Measurements from ENCODE around the gene MCM10. TPM values are rescaled to one million over a fixed set of nuclear protein-coding genes. Genes with fewer than 3 reads are reported as not detected.

The MCM10 gene
- total and polyA plus RNA-seq, 2 of the 8 experiments (the other 6 are each of a cell fraction or from before 2014, with no cell fraction given), result 9.8 to 60.3 TPM

- CTCF ChIA-PET (ENCODE audit: partially characterized antibody), result no interaction called here
- no peak for FAIRE-seq
- Histone ChIP-seq H3K4me2 (ENCODE audit: insufficient read depth in 1 of 2, low read depth in 2 of 2, low read length in 2 of 2) (no peak overlapping the region), H3K4me3 (ENCODE audit: extremely low read depth in 1 of 4, insufficient read depth in 2 of 4, low read depth in 3 of 4, low read length in 4 of 4) (no peak overlapping the region), H4K20me1 (replicated peaks in 1 of 2; ENCODE audit: control insufficient read depth in 1 of 2, insufficient read depth in 2 of 2, low read length in 2 of 2) (no peaks in the 10 kb centered on the region), H3K4me1 (replicated peaks in 1 of 4; ENCODE audit: control insufficient read depth in 3 of 4, insufficient read depth in 4 of 4, low read length in 3 of 4) (peaks cover 0 to 5% (median 0%) of the 10 kb centered on the region in 4 experiments; a peak in 3 of 7 replicates), H4K8ac (ENCODE audit: extremely low read depth, insufficient read depth, low read length) (no peak overlapping the region), H2BK120ac (replicated peaks; ENCODE audit: low read depth, low read length) (no peak overlapping the region), H4K5ac (ENCODE audit: insufficient read length, low read depth, low read length) (no peak overlapping the region), H3K23me2 (ENCODE audit: low read depth, low read length) (no peaks in the 10 kb centered on the region), H4K91ac (replicated peaks; ENCODE audit: insufficient read length, low read length) (no peak overlapping the region), H3K79me2 (ENCODE audit: control insufficient read depth in 1 of 2, insufficient read depth in 2 of 2, low read length in 2 of 2) (no peaks in the 10 kb centered on the region), H2AK5ac (ENCODE audit: low read depth, low read length) (no peak overlapping the region), H2BK20ac (ENCODE audit: low read length) (no peak overlapping the region), H3K23ac (ENCODE audit: insufficient read length) (no peak overlapping the region), H2AFZ (ENCODE audit: low read length) (no peak overlapping the region), H3K56ac (replicated peaks; ENCODE audit: insufficient read length, low read depth, low read length) (no peak overlapping the region), H3K9ac (replicated peaks in 1 of 4; ENCODE audit: extremely low read depth in 1 of 4, low read depth in 3 of 4, low read length in 3 of 4) (no peak overlapping the region), H2BK15ac (ENCODE audit: low read length) (no peak overlapping the region), H2BK12ac (ENCODE audit: low read depth, low read length) (no peak overlapping the region), H3K27ac (ENCODE audit: low read depth, low read length) (no peak overlapping the region), H3K36me3 (ENCODE audit: control insufficient read depth in 2 of 4, insufficient read depth in 4 of 4, low read length in 3 of 4) (peaks cover 0 to 2% (median 0%) of the 10 kb centered on the region in 4 experiments; a peak in 2 of 8 replicates), H3K79me1 (ENCODE audit: low read depth, low read length) (no peaks in the 10 kb centered on the region), H3K18ac (ENCODE audit: extremely low read depth, low read length) (no peak overlapping the region), H3K27me3 (replicated peaks in 1 of 4; ENCODE audit: control insufficient read depth in 3 of 4, extremely low read depth in 1 of 4, insufficient read depth in 3 of 4, low read length in 3 of 4) (no peaks in the 10 kb centered on the region), H2BK5ac (ENCODE audit: low read depth, low read length) (no peak overlapping the region), H3K4ac (replicated peaks; ENCODE audit: insufficient read length, low read depth, low read length) (no peak overlapping the region), H3K14ac (ENCODE audit: insufficient read length) (no peak overlapping the region), H3K9me3 (ENCODE audit: insufficient read depth in 2 of 2, low read depth in 1 of 2, low read length in 1 of 2) (no peaks in the 10 kb centered on the region)
- DNase-seq (ENCODE audit: low read depth in 1 of 2, low spot score in 2 of 2), result no peak
- TF ChIP-seq SP4 (IDR thresholded peaks at IDR 0.05; ENCODE audit: low read length) (no peak), KDM5A (IDR thresholded peaks at IDR 0.05; ENCODE audit: low read length) (no peak)
- 74% methylated on average over 3 of the region's 3 CpGs; no CpG with 5 or more reads in 1 of the 2 experiments for WGBS, 2 experiments (ENCODE audit: extremely low coverage in 1 of 2, insufficient coverage in 1 of 2, insufficient read length in 1 of 2, insufficient replicate concordance in 2 of 2, low coverage in 1 of 2, low lambda C conversion rate in 2 of 2, missing lambda C conversion rate in 1 of 2)
- POLR2A ChIA-PET (ENCODE audit: partially characterized antibody), result no interaction called here
Measured at GRCh38 chr10:13144814-13145213, 16.5 kb upstream of the MCM10 start.

All from H1 (cell line).